KBM-7 (cell line): ENCODE data around the gene EIF3D.

Experiments used
- DNase-seq: peaks from one replicate; pipeline ENCODE4 v3.0.0-alpha.2; 2015
- in situ Hi-C: fragments of 300-500 bp; cut with MboI; formaldehyde crosslinking; loops from 2 replicates; pipeline ENCODE4 v1.14.3; 2020; ENCODE audit warnings: low sequenced_read_pairs, low pct_unique_long_range_greater_than_20kb, mixed read lengths

Gene EIF3D, protein sequence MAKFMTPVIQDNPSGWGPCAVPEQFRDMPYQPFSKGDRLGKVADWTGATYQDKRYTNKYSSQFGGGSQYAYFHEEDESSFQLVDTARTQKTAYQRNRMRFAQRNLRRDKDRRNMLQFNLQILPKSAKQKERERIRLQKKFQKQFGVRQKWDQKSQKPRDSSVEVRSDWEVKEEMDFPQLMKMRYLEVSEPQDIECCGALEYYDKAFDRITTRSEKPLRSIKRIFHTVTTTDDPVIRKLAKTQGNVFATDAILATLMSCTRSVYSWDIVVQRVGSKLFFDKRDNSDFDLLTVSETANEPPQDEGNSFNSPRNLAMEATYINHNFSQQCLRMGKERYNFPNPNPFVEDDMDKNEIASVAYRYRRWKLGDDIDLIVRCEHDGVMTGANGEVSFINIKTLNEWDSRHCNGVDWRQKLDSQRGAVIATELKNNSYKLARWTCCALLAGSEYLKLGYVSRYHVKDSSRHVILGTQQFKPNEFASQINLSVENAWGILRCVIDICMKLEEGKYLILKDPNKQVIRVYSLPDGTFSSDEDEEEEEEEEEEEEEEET

DNA sequence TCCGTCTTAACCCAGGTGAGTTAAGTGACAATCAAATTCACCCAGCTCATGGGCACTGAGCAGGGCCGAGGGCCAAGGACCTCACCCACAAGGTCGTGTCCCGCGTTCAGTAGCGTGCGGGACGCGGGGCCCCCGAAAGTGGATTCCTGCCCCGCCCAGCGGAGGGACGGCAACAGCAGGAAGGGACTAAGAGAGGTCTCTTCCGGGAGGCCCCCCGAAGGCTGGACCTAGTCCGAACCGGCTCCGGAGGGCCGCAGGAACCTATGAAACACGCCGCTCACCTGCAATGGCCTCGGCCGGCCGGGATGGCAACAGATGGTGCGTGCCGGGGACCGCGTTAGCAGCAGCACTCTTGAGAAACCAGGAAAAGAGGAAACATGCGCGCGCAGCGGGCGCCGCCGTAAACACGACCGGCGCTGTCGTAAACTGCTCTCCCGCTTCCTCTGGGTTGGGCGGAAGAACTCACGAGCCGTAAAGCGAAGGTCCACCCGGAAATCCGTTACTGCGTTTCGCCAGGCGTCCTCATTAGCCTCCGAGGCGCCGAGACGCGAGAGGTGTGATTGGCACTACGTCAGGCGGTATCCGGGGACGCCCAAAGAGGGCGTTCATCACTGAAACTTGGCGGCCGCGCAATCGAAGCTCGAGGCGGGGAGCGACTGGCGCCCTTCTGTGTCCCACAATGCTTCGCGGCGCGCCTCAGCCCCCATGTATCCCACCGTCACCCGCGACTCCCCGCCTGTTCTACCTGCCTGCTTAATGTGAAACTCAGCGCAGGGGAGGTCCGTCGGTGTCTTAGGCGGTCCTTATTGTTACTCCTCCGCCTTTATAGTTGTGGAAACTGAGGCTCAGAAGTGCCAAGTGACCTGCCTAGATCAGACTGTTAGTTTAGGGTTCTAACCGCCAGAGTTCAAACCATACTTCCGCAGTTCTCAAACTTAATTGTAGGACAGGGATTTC lies at the start of gene EIF3D:
EIF3D (minus strand) TSS at position 372 of the 957 bp plus-strand sequence. CDS start 3,045 bp downstream, outside the sequence.
- in situ Hi-C loops: loop anchor here (25.0 kb wide), 1 partner anchor 458 kb away; no protein-coding TSS in a partner anchor
- DNase-seq: peak; percentile 100

- in situ Hi-C loops: no loop called here
- DNase-seq: no peak
Observed at GRCh38 chr22:36578619-36579018, 49.7 kb upstream of the EIF3D start.

DNA sequence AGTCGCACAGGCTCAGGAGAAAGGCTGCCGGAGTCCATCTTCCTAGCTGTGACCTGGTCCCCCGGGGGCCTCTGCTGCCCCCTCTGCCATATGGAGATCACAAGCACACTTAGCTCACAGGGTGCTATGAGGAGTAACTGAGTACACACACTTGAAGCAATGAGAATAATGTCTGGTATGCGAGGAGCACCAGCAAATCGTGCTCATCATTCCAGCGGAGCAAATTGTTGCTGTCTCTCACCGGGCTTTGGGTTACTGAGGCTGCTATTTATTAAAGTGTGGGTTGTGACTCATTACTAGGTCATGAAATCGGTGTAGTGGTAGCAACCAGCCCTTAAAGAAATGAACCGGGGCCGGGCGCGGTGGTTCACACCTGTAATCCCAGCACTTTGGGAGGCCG lies 48.1 kb upstream of the EIF3D start:
- in situ Hi-C loops: no loop called here
- DNase-seq: no peak

DNA sequence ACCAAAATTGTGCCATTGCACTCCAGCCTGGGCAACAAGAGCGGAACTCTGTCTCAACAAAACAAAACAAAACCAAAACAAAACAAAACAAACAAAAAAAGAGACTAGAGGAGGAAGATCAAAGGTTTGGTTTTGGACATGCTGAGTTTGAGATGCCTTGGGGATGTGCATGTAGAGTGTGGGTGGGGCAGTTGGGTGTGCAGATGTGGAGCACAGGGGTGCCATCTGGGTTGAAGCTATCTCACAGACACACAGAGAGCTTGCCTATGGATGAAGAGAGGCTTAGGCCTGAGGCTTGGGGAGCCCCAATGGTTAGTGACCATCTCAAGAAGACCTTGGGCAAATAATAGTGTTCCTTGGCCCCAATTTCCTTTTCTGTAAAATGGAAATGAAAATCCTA lies 45.8 kb upstream of the EIF3D start:
- DNase-seq: no peak
- in situ Hi-C loops: no loop called here

DNA sequence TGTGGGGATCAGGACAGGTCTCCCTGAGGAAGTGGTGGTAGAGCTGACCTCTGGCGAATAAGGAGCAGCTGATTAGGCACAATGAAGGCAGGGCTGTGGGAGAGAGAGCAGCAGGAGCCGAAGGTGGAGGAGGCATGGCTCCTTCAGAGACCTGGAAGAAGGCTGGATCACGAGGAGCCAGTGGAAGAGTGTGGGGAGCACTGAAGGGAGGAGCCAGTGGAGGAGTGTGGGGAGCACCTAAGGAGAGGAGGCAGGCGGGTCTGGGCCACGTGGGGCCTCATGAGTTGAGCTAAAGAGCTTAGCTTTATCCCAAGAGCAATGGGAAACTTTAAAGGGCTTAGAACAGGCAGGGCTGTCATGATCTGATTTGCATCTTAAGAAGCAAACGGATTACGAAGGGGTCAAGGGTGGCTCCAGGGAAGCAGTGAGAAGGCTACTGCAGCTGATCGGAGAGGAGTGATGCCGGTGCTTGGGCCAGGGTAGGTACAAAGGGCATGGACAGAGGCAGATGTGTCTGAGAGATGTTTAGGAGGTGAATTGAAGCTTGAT lies 44.9 kb upstream of the EIF3D start:
- in situ Hi-C loops: no loop called here

GRCh38 chr22:36571991-36572390 lies 43.0 kb upstream of the EIF3D start:
- no peak for DNase-seq
- in situ Hi-C loops: no loop called here

More for the DNA sequence above, 44.9 kb upstream of the EIF3D start:
- no peak for DNase-seq

DNA sequence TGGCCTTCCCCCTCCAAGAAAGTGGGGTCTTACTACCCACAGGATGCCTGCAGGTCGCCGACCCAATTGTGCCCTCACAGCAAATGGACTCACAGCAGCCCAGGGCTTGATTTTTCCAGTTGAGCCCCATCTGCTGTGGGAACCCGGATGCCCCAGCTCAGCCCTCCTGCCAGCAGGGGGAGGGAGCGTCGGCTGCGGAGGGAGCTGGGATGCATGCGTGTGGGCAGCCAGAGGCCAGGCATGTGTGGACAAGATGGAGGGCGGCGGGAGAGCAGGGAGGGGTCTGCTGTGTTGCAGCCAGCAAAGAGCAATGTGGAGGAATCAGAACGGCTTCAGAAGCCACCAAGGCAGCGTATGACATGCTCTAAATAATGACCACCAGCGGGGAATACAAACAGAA lies 41.0 kb upstream of the EIF3D start:
- in situ Hi-C loops: no loop called here
- DNase-seq: no peak

DNA sequence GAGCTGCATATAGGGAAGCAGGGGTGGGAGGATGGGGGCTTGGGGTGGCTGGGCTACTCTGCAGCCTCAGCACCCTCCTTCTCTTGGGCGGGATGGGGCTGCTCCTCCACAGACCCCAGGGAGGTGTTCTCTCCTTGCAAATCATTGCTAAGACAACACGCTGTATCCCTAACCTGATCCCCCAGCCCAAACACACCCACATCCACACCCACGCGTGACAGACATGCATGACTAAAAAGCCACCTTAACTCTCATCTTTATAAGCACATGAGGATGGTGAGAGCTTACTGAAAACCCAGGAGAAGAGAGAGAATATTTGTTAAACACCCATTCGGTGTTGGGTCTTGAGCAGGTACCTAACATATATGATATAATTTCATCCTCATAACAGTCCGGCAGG lies 39.9 kb upstream of the EIF3D start:
- in situ Hi-C loops: no loop called here

GRCh38 chr22:36566720-36567119 lies 37.8 kb upstream of the EIF3D start:
- no peak for DNase-seq
- in situ Hi-C loops: no loop called here

More for the DNA sequence above, 39.9 kb upstream of the EIF3D start:
- DNase-seq: no peak

DNA sequence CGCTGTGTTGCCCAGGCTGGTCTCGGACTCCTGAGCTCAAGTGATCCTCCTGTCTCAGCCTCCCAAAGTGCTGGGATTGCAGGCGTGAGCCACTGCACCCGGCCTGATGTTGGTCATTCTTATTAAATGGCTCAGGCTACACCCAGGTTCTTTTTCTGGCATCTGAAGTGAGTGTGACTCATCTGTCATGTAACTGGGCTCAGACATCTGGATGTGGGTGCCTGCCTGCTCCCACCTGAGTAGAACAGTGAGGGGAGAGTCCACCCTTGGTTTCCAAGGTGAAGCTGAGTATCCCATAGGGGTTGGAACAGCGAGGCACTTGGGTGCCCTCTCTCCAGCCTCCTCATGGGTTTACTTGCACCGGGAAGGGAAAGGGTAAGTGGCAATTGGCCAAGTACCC lies 36.7 kb upstream of the EIF3D start:
- DNase-seq: no peak
- in situ Hi-C loops: no loop called here

GRCh38 chr22:36565159-36565507 lies 36.2 kb upstream of the EIF3D start:
- DNase-seq: no peak
- in situ Hi-C loops: no loop called here

- DNase-seq: no peak
- in situ Hi-C loops: no loop called here
Observed at GRCh38 chr22:36564422-36565158, 35.6 kb upstream of the EIF3D start.

- in situ Hi-C loops: no loop called here
- DNase-seq: no peak
Observed at GRCh38 chr22:36563898-36564297, 34.9 kb upstream of the EIF3D start.

GRCh38 chr22:36563444-36563843 lies 34.5 kb upstream of the EIF3D start:
- DNase-seq: no peak
- in situ Hi-C loops: no loop called here

GRCh38 chr22:36563001-36563400 lies 34.0 kb upstream of the EIF3D start:
- no peak for DNase-seq
- in situ Hi-C loops: no loop called here

GRCh38 chr22:36562261-36562835 lies 33.4 kb upstream of the EIF3D start:
- no peak for DNase-seq

DNA sequence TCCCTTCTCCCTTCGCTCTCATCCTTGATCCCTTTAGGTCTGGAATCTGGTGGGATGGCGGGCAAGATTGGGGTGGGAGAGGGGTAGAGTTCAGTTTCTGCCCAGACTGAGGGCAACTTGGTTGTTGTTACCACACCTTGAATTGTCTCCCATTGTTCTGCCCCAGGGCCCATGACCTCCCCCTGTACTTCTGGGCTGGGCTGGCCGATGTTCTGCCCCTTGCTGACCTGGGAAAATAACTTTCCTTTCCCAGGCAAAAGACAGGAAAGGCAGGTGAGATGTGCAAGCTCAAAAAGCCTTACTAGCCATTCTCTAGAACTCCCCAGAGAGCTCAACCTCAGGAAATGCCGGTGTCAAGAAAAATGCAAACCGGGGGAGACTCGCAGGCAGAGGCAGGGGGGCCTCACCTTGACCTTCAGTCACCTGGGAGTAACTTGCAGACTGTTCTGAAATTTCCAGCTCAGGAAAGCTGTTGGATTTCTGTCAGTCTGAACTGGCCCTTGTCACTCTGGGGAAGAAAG lies 32.4 kb upstream of the EIF3D start:
- no peak for DNase-seq
- in situ Hi-C loops: no loop called here

More at GRCh38 chr22:36562261-36562835, 33.4 kb upstream of the EIF3D start:
- in situ Hi-C loops: no loop called here

- no peak for DNase-seq
- in situ Hi-C loops: no loop called here
Observed at GRCh38 chr22:36560001-36560400, 31.0 kb upstream of the EIF3D start.
